Middle frontal gyrus (tissue), 1 donor: ENCODE data around the gene ABHD5.

ENCODE experiments used
- DNase-seq: peaks from one replicate; pipeline ENCODE4 v3.0.0-alpha.2; 2015; ENCODE audit warnings: low spot score; ENCODE audit errors: extremely low spot score

Gene ABHD5

GRCh38 chr3:43718296-43718695 is 27.6 kb downstream of the ABHD5 start:
- no peak for DNase-seq

GRCh38 chr3:43723121-43723734 is 32.5 kb downstream of the ABHD5 start:
- DNase-seq: no peak

GRCh38 chr3:43726521-43726920 is 35.8 kb downstream of the ABHD5 start:
- no peak for DNase-seq

GRCh38 chr3:43727930-43728329 is 37.2 kb downstream of the ABHD5 start:
- DNase-seq: no peak

- no peak for DNase-seq
Observed at GRCh38 chr3:43728476-43728875, 37.7 kb downstream of the ABHD5 start.

GRCh38 chr3:43728947-43729346 is 38.2 kb downstream of the ABHD5 start:
- no peak for DNase-seq

GRCh38 chr3:43729707-43730414 is 39.1 kb downstream of the ABHD5 start:
- DNase-seq: no peak

GRCh38 chr3:43732747-43733425 is 42.1 kb downstream of the ABHD5 start:
- no peak for DNase-seq

GRCh38 chr3:43733459-43734384 is 43.0 kb downstream of the ABHD5 start:
- DNase-seq: no peak

- DNase-seq: no peak
Observed at GRCh38 chr3:43734685-43735084, 43.9 kb downstream of the ABHD5 start.

- DNase-seq: no peak
Observed at GRCh38 chr3:43735618-43736017, 44.9 kb downstream of the ABHD5 start.

- no peak for DNase-seq
Observed at GRCh38 chr3:43736558-43737440, 46.1 kb downstream of the ABHD5 start.

GRCh38 chr3:43738305-43738704 is 47.6 kb downstream of the ABHD5 start:
- no peak for DNase-seq

GRCh38 chr3:43742920-43743319 is 52.2 kb downstream of the ABHD5 start:
- DNase-seq: no peak

- DNase-seq: no peak
Observed at GRCh38 chr3:43747641-43748040, 56.9 kb downstream of the ABHD5 start.

GRCh38 chr3:43748179-43748578 is 57.4 kb downstream of the ABHD5 start:
- DNase-seq: no peak

- no peak for DNase-seq
Observed at GRCh38 chr3:43748645-43749044, 57.9 kb downstream of the ABHD5 start.

- no peak for DNase-seq
Observed at GRCh38 chr3:43752905-43753304, 62.2 kb downstream of the ABHD5 start.

- DNase-seq: no peak
Observed at GRCh38 chr3:43753741-43754715, 63.3 kb downstream of the ABHD5 start.
